ENCODE measurements around the gene TBL3. TPM values are rescaled to one million over a fixed set of nuclear protein-coding genes. Genes with fewer than 3 reads are reported as not detected.
"Not testable (repeated sequence)": the region's sequence is repeated elsewhere in the genome, so short reads cannot be mapped to it uniquely, and the experiment has no call there.

Gene TBL3
- total RNA-seq, 1 donor from 2014 or later: 24.4 TPM

DNA sequence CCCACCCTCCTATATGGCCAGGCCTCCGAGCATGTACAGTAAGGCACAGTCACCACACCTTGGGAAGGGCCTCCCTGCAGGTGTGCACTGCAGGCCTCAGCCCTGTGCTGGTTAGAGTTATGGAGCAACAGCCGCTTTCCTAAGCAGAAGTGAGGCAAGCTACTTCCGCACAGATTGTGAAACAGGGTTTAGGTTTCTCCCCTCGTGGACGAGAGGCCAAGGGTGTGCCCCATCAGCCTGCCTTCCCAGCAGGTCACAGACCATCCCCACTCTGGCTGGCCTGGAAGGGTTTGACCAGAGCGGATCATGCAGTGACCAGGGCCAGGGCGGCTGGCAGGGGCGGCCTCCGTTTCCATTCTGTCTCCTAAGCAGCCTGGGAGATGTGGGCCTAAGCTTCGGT, 33.5 kb upstream of the TBL3 start:
- FAIRE-seq (no peak), DNase-seq (ENCODE audit: low read depth) (no peak)
- H3K27ac Mint-ChIP-seq (ENCODE audit: unreplicated experiment): no peak overlapping the region
- Histone ChIP-seq H3K79me2 (ENCODE audit: insufficient read depth, low read length) (peaks cover 16% of the 10 kb centered on the region), H3K4me1 (ENCODE audit: insufficient read depth, low read length) (peaks cover 21% of the 10 kb centered on the region), H3K4me3 (ENCODE audit: insufficient read depth, low read depth, low read length) (no peak overlapping the region), H4K20me1 (ENCODE audit: insufficient read depth, low read length) (peaks cover 10% of the 10 kb centered on the region), H3K9ac (ENCODE audit: low read length) (no peak overlapping the region), H3K9me3 (ENCODE audit: insufficient read depth, low read depth, low read length) (no peaks in the 10 kb centered on the region), H3K27ac (ENCODE audit: low read depth, low read length) (no peak overlapping the region), H3K36me3 (ENCODE audit: insufficient read depth, low read length) (peaks cover 10% of the 10 kb centered on the region), H3K27me3 (ENCODE audit: insufficient read depth, low read length) (no peaks in the 10 kb centered on the region), H3K4me2 (ENCODE audit: low read length) (no peak overlapping the region), H2AFZ (ENCODE audit: low read depth, low read length) (no peak overlapping the region)
- TF ChIP-seq, protein P1, sequence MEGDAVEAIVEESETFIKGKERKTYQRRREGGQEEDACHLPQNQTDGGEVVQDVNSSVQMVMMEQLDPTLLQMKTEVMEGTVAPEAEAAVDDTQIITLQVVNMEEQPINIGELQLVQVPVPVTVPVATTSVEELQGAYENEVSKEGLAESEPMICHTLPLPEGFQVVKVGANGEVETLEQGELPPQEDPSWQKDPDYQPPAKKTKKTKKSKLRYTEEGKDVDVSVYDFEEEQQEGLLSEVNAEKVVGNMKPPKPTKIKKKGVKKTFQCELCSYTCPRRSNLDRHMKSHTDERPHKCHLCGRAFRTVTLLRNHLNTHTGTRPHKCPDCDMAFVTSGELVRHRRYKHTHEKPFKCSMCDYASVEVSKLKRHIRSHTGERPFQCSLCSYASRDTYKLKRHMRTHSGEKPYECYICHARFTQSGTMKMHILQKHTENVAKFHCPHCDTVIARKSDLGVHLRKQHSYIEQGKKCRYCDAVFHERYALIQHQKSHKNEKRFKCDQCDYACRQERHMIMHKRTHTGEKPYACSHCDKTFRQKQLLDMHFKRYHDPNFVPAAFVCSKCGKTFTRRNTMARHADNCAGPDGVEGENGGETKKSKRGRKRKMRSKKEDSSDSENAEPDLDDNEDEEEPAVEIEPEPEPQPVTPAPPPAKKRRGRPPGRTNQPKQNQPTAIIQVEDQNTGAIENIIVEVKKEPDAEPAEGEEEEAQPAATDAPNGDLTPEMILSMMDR (IDR thresholded peaks at IDR 0.05; ENCODE audit: insufficient read depth, low read depth, low read length): no peak
- no peak for TF ChIP-seq EZH2 (IDR thresholded peaks at IDR 0.05; ENCODE audit: insufficient read depth, low read length)
- no peak overlapping the region for H3K4me3 Mint-ChIP-seq (ENCODE audit: unreplicated experiment)
- no peaks in the 10 kb centered on the region for H3K9me3 Mint-ChIP-seq (ENCODE audit: unreplicated experiment)
- peaks cover 10% of the 10 kb centered on the region for H3K4me1 Mint-ChIP-seq (ENCODE audit: low read depth, unreplicated experiment)
- H3K36me3 Mint-ChIP-seq (ENCODE audit: low read depth, unreplicated experiment): peaks cover 5% of the 10 kb centered on the region
- H3K27me3 Mint-ChIP-seq (ENCODE audit: low read depth, unreplicated experiment): no peaks in the 10 kb centered on the region

DNA sequence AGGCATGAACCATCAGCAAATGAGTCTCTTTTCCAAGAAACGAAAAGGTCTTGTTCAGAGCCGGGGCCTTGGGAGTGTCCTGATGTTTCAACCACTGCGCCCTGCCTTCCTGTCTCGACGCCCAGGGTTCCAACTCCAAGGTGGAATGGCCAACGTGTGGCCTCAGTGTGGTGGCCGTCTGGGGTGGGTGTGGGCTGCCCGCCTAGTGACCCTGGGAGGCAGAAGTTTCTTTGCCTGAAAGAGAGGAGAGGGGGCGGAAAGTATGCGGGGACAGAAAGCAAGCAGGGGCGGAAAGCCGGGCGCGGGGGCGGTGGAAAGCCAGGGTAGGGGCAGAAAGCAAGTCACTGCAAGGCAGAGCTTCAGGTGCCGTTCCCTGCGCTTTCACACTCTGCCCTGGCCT, 32.9 kb upstream of the TBL3 start:
- no peak overlapping the region for H3K9ac ChIP-seq (ENCODE audit: low read length)
- no peaks in the 10 kb centered on the region for H3K9me3 ChIP-seq (ENCODE audit: insufficient read depth, low read depth, low read length)
- no peak overlapping the region for H3K27ac ChIP-seq (ENCODE audit: low read depth, low read length)
- no peak overlapping the region for H3K4me3 ChIP-seq (ENCODE audit: insufficient read depth, low read depth, low read length)
- no peak overlapping the region for H3K4me2 ChIP-seq (ENCODE audit: low read length)
- H3K4me1 ChIP-seq (ENCODE audit: insufficient read depth, low read length): peaks cover 21% of the 10 kb centered on the region
- TF ChIP-seq EZH2 (IDR thresholded peaks at IDR 0.05; ENCODE audit: insufficient read depth, low read length): no peak
- TF ChIP-seq, protein P1 (IDR thresholded peaks at IDR 0.05; ENCODE audit: insufficient read depth, low read depth, low read length): no peak
- peaks cover 10% of the 10 kb centered on the region for H3K4me1 Mint-ChIP-seq (ENCODE audit: low read depth, unreplicated experiment)
- H3K27me3 Mint-ChIP-seq (ENCODE audit: low read depth, unreplicated experiment): no peaks in the 10 kb centered on the region
- no peak overlapping the region for H2AFZ ChIP-seq (ENCODE audit: low read depth, low read length)
- H3K27me3 ChIP-seq (ENCODE audit: insufficient read depth, low read length): no peaks in the 10 kb centered on the region
- peaks cover 16% of the 10 kb centered on the region for H3K79me2 ChIP-seq (ENCODE audit: insufficient read depth, low read length)
- DNase-seq (ENCODE audit: low read depth) (no peak), FAIRE-seq (no peak)
- H3K36me3 ChIP-seq (ENCODE audit: insufficient read depth, low read length): peaks cover 10% of the 10 kb centered on the region
- peaks cover 10% of the 10 kb centered on the region for H4K20me1 ChIP-seq (ENCODE audit: insufficient read depth, low read length)
- H3K4me3 Mint-ChIP-seq (ENCODE audit: unreplicated experiment): no peak overlapping the region
- H3K36me3 Mint-ChIP-seq (ENCODE audit: low read depth, unreplicated experiment): peaks cover 5% of the 10 kb centered on the region
- no peaks in the 10 kb centered on the region for H3K9me3 Mint-ChIP-seq (ENCODE audit: unreplicated experiment)
- no peak overlapping the region for H3K27ac Mint-ChIP-seq (ENCODE audit: unreplicated experiment)

DNA sequence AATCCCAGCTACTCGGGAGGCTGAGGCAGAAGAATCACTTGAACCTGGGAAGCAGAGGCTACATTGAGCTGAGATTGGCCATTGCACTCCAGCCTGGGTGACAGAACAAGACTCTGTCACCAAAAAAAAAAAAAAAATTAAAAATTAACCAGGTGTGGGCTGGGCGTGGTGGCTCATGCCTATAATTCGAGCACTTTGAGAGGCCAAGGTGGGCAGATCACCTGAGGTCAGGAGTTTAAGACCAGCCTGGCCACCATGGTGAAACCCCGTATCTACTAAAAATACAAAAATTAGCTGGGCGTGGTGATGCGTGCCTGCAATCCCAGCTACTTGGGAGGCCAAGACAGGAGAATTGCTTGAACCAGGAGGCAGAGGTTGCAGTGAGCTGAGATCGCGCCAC, 32.0 kb upstream of the TBL3 start:
- H4K20me1 ChIP-seq (ENCODE audit: insufficient read depth, low read length); H3K4me3 ChIP-seq (ENCODE audit: insufficient read depth, low read depth, low read length); H3K27ac Mint-ChIP-seq (ENCODE audit: unreplicated experiment); H3K9me3 ChIP-seq (ENCODE audit: insufficient read depth, low read depth, low read length); H3K9ac ChIP-seq (ENCODE audit: low read length); FAIRE-seq; H3K4me2 ChIP-seq (ENCODE audit: low read length); H3K36me3 Mint-ChIP-seq (ENCODE audit: low read depth, unreplicated experiment); H2AFZ ChIP-seq (ENCODE audit: low read depth, low read length); H3K27me3 ChIP-seq (ENCODE audit: insufficient read depth, low read length); H3K4me3 Mint-ChIP-seq (ENCODE audit: unreplicated experiment); H3K9me3 Mint-ChIP-seq (ENCODE audit: unreplicated experiment); DNase-seq (ENCODE audit: low read depth); H3K27me3 Mint-ChIP-seq (ENCODE audit: low read depth, unreplicated experiment); H3K27ac ChIP-seq (ENCODE audit: low read depth, low read length): not testable (repeated sequence)
- Histone ChIP-seq H3K36me3 (ENCODE audit: insufficient read depth, low read length) (peaks cover 10% of the 10 kb centered on the region), H3K4me1 (ENCODE audit: insufficient read depth, low read length) (peaks cover 21% of the 10 kb centered on the region), H3K79me2 (ENCODE audit: insufficient read depth, low read length) (peaks cover 16% of the 10 kb centered on the region)
- peaks cover 10% of the 10 kb centered on the region for H3K4me1 Mint-ChIP-seq (ENCODE audit: low read depth, unreplicated experiment)
